ENCODE data around the gene C5orf46.
"Not testable (repeated sequence)": the region's sequence is repeated elsewhere in the genome, so short reads cannot be mapped to it uniquely, and the experiment has no call there.

The C5orf46 gene

DNA sequence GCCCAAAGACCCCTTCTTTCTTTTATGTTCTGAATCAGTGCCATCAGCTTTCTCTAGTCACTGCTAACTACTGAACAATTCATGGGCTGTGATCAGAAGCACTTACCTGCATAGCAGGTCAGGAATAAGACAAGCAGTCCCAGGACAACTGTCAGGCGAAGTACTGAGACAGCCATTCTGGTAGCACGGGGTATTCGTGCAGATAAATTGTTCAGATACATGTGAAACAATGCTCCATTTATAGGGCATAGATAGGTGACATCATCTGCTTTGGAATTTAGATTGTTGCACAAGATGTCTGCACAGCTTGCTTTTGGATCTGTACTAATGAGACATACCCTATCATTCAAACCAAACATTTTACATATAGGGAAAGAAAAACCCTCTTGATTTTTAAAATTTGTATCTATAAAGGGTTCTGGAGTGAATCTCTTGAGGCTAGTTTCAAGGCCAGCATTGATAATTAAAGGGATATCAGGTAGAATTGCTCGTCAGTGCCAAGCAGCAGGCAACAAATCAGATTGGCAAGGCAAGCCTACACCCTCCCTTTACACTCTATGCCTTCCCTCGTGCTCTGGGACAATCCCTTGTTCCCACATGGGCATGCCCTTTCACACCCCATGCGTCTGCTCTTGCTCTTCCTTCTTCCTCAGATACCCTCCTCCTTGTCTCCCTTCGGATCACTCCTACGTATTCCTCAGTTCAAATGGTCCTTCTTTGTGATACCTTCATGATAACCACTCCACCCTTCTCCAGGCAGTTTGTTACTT lies at the start of gene C5orf46:
C5orf46 (minus strand) TSS at position 213 of the 770 bp plus-strand sequence; CDS start at position 176, 37 bp downstream.
- in situ Hi-C loops (cut with MboI; ENCODE audit: low sequenced_read_pairs): no loop called here

DNA sequence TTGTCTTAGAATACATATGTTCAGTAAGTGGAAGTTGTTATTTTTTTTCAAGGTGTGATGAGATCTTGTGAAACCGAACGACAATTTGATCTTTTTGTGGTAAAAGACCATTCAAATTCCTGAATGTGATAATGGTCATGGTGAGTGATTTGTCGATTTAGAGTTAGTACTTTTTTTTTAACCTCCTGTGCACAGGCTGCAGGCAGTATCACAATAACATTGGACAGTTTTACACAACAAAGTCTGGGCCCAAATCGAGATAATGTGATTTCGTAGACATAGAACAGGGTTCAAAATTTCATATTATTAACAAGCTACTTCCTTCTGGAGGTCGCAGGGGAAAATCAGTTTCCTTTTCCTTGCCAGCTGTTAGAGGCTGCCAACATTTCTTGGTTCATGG lies 48.6 kb upstream of the C5orf46 start:
- in situ Hi-C loops (cut with MboI; ENCODE audit: low sequenced_read_pairs): no loop called here

DNA sequence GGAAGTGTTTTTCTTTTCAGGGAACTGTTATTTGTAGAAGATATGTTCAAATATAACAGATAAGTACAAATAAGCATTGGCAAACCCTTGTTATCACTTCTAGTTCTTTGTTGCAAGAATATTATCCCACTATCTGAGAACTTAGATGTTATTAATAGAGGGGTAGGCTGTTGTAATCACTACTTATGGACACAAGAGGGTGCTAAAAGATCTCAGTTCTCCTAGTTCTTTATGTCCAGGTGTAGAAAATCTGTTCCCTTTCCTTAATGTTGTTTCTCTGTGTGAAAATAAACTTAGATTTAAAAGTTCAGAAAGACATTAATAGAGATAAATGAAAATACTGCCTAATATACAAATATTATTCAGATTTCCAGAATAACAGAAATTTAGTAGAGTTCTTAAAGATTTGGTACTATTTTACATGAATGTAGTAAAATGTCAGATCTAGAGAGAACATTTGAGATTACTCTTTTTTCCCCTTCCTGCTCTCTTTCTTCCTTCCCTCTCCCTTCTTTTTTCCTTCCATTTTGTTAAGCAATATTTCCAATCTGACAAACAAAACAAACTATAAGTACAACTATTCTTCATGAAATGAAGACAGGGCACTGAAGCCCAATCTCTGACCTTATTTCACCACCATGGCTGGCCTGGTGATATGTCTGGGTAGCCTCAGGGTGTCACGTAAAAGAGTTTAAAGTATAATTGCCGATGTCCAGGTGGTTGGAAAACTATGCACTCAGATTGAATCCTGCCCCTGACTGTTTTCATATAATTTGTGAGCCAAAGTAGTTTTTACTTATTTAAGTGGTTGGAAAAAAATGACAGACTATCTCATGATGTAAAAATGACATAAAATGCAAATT lies 43.6 kb upstream of the C5orf46 start:
- in situ Hi-C loops (cut with MboI; ENCODE audit: low sequenced_read_pairs): no loop called here

DNA sequence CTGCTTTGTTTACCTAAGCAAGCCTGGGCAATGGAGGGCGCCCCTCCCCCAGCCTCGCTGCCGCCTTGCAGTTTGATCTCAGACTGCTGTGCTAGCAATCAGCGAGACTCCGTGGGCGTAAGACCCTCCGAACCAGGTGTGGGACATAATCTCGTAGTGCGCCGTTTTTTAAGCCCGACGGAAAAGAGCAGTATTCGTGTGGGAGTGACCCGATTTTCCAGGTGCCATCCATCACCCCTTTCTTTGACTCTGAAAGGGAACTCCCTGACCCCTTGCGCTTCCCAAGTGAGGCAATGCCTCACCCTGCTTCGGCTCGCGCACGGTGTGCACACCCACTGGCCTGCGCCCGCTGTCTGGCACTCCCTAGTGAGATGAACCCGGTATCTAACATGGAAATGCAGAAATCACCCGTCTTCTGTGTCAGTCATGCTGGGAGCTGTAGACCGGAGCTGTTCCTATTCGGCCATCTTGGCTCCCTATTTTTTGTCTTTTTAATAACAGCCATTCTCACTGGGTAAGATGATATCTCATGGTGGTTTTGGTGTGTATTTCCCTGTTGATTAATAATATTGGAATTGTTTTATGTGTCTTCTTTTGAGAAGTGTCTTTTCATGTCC lies 40.4 kb upstream of the C5orf46 start:
- in situ Hi-C loops (cut with MboI; ENCODE audit: low sequenced_read_pairs): not testable (repeated sequence)

DNA sequence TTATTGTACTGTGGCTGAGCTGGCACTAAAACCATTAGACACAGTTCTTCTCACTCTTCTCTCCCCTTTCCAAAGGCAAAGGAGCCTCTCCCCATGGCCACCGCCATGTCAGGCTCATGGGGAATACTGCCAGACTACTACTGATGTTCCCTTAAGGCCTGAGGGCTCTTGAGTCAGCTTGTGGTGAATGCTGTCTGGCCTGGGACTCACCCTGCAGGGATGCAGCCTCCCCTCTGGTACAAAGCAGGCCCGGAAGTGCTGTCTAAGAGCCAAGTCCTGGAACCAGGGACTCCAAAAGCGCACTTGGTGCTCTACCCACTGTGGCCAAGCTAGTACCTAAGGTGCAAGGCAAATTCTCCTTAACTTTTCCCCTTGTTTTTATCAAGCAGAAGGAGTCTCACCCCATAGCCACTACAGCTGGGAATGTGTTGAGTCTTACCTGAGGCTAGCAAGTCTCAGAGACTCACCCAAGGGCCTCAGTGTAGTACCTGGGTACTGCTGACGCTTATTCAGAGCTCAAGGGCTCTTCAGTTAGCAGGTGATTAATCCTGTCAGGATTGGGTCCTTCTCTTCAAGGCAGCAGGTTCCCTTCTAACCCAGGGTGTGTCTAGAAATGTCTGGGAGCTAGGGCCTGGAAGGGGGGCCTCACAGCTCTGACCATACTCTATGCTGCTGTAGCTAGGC lies 33.2 kb upstream of the C5orf46 start:
- in situ Hi-C loops (cut with MboI; ENCODE audit: low sequenced_read_pairs): no loop called here

DNA sequence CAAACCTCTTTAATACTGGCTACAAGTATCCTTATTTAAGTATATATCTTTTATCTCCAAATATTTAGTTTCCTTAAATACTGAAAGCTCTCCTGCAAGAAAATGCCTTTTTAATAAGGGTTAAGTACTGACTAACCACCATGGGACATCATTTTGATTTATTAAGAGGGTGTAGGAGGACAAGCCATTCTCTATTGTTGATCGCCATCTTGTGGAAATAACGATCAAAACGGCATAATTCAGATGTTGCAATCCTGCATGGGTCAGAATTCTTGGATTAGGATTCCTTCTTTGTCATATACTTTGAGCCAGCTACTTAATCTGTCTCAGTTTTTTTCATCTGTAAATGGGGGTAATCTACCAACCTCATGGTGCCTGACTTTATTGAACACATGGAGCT lies 28.7 kb upstream of the C5orf46 start:
- in situ Hi-C loops (cut with MboI; ENCODE audit: low sequenced_read_pairs): no loop called here

DNA sequence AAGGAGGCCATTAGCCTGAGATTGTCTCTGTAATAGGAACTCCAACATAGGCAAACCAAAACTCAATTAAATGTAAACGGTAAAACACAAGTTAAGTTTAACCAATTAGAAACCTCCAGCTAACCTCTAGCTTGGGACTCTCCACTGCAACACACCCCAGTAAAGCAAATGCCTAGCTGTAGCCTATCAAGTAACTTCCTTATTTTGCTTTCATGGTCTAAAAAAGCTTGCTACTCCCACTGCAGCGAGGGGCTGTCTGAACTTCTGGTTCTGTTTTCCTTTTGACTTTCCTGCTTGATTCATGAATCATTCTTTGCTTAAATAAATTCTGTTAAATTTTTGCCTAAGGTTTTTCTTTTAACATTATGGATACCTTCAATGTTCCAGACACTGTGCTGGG lies 24.4 kb upstream of the C5orf46 start:
- in situ Hi-C loops (cut with MboI; ENCODE audit: low sequenced_read_pairs): no loop called here

DNA sequence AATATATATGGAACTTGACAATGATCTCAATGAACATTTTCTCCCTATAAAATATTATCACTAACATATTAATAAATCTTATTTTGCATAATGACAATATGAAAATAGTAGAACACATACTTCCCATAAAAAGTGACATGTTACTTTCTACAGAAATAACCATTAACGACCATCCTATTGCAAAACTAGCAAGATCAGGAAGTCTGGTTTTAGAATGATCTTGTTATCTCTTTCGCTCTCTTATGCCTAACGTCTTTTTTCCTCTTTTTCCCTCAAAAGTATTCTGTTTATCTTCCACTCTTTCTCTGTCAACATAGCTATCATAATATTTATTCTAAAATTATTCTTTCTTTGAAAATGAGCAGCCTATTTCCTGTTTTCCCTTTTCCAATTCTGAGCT lies 21.6 kb upstream of the C5orf46 start:
- in situ Hi-C loops (cut with MboI; ENCODE audit: low sequenced_read_pairs): no loop called here

DNA sequence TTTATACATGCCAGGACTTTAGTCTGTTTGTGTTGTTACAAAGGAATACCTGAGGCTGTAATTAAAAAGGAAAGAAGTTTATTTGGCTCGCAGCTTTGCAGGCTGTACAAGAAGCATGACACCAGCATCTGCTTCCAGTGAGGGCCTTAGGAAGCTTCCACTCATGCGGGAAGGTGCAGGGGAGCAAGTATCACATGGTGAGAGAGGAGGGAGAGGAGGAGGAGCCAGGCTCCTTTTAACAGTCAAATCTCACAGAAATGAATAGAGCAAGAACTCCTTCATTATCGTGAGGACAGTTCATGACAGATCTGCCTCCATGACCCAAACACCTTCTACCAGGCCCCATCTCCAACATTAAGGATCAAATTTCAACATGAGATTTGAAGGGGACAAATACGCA lies 18.7 kb upstream of the C5orf46 start:
- in situ Hi-C loops (cut with MboI; ENCODE audit: low sequenced_read_pairs): no loop called here

DNA sequence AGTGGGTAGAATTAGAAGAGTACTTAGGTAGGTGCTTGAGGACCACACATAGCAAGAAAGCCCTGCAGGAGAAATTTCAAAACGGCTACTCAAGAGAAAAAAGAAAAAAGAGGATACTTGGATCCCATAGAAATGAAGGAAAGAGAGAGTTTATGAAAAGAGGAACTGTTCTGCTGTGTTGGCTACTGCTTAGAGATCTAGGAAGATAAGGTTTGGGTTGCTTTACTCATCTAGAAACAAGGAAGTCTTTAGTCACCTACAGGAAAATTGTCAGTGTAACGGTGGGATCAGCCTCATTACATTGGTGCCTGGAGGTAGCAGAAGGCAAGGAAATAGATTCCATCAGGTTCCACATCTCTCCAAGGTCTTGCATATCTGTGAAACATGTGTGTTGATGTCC lies 14.8 kb upstream of the C5orf46 start:
- in situ Hi-C loops (cut with MboI; ENCODE audit: low sequenced_read_pairs): no loop called here

DNA sequence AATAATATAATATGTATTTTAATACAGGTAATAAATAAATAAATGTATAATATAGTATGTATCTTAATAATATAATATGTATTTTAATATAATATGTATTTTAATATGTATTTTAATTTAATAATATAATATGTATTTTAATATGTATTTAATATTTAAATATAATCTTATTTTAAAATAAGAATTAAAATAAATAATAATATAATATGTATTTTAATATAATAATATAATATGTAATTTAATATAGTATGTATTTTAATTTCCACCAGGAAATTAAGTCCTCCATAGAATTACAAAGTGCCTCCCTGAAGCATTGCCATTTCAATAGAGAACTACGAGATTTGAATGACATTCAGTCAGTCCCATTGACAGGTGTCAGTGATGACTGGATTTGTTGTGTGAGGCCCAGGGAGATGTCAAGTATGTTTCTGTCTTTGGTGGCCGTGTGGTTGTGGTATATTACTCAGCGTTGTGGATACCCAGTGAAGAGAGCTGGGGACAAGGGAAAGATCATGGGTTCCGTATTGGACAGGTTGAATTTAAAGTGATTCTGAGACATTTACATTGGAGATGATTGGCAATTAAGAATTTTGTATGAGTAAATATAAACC lies 14.2 kb upstream of the C5orf46 start:
- in situ Hi-C loops (cut with MboI; ENCODE audit: low sequenced_read_pairs): no loop called here

DNA sequence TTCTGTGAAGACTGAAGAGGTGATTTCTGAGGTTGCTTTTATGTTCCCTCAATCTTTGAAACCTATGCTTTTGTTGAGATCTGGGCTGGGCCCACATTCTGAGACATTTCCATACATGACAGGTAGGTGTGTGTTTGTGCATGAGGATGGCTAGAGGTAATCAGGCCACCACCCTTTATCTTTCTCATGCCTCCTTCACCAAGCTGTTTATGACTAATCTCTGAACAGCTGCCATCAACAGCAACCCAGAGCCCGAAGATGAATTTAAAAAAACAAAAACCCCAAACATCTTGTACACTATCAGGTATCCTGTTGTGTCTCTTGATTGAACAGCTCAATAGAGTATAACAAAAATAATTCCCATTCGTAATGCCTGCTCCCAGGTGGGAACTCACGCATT lies 12.6 kb upstream of the C5orf46 start:
- in situ Hi-C loops (cut with MboI; ENCODE audit: low sequenced_read_pairs): no loop called here

DNA sequence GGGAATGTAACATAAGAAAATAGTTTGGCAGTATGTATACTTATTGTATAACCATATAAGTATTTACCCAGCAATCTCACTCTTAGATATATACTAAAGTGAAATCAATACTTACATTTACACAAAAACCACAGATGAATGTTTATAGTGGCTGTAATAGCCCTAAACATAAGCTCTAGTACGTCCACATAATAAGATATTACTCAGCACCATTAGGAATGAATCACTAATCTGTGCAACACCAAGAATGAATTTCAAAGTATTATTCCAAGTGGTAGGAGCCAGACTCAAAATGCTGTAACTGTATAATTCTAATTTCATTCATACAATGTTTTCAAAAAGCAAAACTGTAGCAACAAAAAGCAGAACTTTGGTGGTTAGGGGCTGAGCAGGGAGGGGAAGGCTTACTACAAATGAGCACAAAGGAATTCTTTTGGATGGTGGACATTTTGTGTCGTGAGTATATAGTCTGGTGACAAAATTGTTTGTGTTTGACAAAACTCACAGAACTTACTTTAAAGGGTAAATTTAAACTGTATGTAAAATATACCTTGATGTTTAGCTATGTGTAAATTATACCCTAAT lies 11.9 kb upstream of the C5orf46 start:
- in situ Hi-C loops (cut with MboI; ENCODE audit: low sequenced_read_pairs): no loop called here

DNA sequence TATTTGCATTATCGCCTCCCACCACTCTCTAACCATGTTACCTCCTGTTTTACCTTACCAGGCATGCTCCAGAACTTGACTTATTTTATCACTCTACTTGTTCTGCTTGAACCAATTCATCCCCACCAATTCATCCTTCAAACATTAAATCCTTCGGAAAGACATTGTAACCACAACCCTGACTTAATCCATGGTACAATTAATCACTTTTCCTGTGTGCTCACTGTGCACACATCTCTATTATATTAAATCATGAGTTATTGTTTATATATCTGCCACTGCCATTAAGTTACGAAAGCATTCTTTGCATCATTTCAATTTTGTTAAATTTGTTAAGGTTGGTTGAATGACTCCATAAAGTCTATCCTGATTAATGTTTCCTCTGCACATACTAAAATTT lies 7.4 kb upstream of the C5orf46 start:
- in situ Hi-C loops (cut with MboI; ENCODE audit: low sequenced_read_pairs): no loop called here

DNA sequence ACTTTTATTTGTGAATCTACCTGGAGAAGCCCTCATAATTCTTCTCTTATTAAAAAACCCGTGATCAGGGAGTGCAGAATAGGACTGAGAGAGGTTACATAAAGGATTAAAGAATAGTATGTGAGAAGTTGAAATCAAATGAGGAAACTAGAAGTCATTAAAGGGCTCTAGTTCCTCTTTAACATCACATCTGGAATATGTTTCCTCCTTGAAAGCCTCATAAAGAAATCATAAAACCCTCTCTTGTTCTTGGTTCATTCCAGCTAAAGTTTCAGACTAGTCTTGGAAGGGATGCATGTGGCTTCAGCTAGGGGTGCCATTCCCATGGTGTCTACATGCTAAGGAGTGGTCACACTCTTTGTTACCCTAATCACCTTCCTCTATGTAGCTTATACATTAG lies 5.7 kb upstream of the C5orf46 start:
- in situ Hi-C loops (cut with MboI; ENCODE audit: low sequenced_read_pairs): no loop called here

DNA sequence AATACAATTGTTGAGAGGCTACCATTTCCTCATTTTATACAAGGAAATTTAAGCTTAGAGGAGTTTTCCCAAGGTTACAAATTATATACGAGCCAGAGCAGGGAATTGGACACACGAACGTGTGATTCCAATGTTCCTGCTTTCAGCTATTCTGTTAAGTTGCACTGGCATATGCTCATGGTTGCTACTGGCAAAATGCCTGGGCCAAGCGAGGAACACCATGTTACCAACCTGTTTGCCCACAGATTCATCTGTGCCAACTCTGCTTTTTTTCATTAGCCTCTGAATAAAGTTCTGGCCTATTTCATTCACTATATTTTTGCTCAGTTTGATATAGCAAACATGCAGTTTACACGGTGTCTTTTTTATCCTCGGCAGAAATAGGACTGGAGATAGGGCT lies 5.1 kb upstream of the C5orf46 start:
- in situ Hi-C loops (cut with MboI; ENCODE audit: low sequenced_read_pairs): no loop called here

DNA sequence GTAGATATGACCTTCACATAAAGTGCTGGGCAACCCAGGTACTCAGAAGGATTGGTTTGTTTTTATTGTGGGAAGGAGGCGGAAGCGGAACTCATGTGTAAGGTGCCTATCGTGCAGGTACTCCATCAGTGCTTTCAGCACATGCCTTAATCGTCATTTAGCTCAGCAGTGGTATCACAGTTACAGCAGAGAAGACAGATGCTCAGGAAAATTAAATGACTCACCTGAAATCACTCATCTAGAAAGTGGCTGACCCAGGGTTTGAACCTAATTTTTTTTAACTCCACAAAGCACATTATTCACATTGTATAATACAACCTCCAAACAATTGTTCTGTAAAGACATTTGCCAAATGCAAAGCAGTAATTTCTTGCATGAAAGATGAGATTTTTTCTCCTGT lies 2.2 kb downstream of the C5orf46 start:
- in situ Hi-C loops (cut with MboI; ENCODE audit: low sequenced_read_pairs): no loop called here

DNA sequence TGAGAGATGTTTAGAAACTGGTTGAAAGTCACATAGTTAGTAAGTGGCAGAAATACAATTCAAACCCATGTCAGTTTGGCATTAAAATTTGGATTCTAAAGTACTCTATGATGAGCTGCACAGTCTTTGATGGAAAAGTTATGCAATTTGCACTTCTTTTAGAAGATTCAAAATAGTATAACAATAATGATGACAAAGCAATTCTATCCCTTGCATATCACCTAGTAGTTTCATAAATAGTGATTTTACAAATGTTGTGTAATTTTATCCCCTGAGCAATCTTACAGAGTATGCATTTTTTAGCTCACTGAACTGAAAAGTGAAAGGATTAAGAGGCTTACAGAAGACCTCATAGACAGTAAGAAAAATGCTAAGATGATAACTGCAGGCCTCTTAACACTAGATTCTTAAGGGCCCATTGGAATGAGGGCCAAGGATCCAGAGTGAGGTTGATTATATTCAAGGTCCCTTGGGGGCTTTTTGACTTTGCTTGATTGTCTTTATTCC lies 3.7 kb downstream of the C5orf46 start:
- in situ Hi-C loops (cut with MboI; ENCODE audit: low sequenced_read_pairs): no loop called here

DNA sequence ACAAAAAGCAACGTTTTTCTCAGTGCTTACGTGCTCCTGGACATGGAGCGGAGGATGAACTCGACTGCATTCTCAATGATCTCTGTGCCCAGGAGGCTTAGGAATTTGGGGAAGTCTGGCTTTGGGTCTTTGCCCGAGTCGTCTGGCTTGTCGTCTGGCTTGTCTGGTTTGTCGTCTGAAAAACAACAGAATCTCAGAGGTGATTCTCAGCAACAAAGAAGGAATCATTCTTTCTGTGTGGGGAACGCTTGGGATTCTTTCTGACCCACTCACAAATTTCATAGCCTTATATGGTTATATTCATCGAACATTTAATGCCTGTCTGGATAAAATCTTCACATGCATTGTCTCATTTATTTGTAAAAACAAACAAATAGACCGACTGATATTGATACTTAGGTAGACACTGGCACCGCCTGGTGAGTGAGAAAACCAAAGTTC lies 4.7 kb downstream of the C5orf46 start:
- in situ Hi-C loops (cut with MboI; ENCODE audit: low sequenced_read_pairs): no loop called here

DNA sequence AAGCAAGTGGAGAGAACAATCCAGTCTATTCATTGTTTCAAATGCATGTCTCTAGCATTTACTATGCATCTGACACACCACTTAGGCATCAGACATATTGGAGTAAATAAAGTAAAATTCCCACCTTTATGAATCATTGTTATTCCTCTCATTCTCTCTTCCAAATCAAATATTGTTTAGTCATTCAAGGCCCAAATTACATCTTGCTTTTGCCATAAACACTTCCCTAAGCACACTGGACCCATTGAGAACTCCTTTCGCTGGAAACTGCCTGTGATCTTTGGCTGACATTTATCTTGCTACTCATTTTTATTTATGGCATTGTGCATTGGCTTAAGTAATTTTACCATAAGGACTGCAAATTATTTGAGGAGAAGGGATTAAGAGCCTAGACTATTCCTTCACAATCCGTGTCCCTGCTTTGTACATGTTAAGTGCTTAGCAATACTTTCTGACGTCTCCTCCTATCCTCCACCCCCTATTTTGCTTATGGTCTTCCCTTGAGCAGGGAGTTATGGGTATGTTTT lies 7.4 kb downstream of the C5orf46 start:
- in situ Hi-C loops (cut with MboI; ENCODE audit: low sequenced_read_pairs): no loop called here

Measured in HL-60/S4 (cell line).